Epidermal melanocyte (primary cell): Measurements from ENCODE around the gene KAZN.
A peak's percentile ranks its signal among the peaks of the same experiment; 100 is the strongest.

Source experiments
- DNase-seq: peaks from one replicate; pipeline ENCODE4 v3.0.0; 2011; ENCODE audit warnings: low spot score; ENCODE audit not compliant: insufficient read length

The KAZN gene

DNA sequence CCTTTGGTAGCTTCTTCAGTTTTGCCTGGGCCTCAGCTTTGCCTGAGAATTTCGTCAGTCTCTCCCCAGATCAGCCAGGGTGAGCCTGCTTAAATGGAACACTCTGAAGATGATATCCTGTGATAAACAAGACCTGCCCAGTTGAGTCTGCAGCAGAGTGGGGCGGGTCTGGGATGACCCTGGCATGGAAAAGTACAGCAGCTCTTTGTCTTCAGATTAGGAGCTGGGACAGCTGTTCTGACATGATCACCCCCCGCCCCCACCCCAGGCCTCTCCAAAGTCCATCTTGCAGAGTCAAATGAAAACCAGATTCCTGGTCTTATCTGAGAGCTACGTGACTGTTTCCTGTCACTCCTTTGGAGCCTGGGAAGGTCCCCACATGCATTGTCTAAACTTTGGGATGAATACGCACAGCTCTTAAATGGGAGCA, 552.9 kb downstream of the KAZN start:
- DNase-seq: no peak

DNA sequence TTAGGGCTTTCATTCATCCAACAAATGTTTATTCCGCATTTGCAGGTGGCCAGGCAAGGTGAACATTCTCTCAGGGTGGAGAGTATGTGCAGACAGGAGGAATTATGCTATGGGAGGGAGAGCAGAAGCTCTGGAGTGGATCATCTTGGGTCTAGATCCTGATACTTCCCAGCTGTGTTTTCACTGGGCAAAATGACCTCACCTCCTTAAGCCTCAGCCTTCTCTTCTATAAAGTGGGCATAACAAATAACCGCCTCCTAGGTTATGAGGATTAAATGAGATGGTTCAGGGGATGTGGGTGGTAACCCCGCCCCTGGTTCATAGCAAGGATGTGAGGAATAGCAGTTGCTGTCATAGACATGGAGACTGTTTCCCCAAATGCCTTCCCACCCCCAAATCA, 553.4 kb downstream of the KAZN start:
- DNase-seq: no peak

DNA sequence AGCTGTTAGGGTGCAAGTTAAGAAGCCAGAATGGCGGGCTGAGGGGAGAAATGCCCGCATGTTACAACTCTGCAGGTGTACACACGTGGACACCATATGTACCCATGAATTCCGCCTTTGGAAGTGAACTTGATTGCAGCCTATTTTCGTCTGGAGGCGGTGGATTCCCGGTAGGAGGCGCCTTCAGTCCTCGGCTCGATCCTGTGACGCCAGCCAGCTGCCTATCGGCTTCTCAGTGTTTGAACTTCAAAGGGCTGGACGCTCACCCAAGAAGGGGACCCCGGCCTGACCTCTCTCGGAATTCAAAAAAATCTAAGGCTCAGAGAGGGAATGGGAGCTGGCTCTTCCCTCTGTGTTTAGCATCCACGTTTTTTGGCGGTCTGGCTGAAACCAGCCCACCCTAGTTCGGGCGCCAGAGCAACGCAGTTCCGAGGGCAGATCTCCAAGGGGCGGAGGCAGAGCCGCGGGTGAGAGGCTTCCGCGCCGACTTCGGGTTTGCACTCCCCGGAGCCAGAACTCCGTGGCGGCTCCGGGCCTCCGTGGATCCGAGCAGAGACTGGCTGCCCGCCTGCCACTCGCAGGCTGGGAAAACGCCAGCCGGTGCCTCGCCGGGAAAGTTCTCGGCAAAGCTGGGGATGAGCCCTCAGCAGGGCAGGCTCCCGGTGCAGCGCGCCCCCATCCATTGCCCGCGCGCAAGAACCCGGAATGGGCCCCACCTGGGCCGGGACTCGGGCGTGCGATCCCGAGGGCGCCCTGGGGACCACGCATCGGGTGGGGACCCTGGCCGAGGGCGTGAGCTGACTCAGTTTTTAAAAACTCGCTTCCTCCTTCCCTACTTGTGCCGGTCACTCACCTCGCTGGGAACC, 554.1 kb downstream of the KAZN start:
- peak; percentile 80 for DNase-seq

DNA sequence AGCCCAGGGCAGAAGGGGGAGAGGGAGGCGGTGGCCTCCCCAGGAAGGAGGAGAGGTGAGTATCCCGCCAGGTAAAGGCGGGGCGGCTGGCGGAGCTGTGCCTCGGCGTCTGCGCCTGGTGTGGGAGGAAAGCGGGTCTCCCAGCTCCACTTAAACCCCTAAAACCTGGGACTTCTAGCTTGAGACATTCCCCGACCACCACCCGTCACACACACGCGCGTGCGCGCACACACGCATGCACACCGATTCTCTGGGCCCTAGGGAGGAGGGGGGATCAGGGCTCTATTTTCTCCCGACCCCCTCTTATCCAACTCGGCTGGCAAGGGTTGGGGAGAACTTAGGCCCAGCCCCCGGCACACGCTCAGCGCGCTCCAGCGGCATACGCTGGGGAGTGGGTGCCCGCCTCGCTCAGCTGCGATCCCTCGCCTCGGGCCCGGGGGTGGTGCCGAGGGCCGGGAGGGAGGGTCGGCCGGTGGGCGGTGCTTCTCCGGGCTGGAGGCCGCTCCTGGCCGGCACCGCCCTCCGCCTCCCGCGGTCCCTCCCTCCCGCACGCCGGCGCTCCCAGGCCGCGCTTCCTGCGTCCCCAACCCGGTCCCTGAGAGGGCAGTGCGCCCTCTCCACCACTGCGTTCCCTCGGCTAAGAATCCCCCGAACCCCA, 554.8 kb downstream of the KAZN start, which contains the start of gene TMEM51:
TMEM51 (plus strand) TSS at position 564 of the 658 bp plus-strand sequence. CDS start 61,341 bp downstream, outside the sequence.
- DNase-seq: no peak

DNA sequence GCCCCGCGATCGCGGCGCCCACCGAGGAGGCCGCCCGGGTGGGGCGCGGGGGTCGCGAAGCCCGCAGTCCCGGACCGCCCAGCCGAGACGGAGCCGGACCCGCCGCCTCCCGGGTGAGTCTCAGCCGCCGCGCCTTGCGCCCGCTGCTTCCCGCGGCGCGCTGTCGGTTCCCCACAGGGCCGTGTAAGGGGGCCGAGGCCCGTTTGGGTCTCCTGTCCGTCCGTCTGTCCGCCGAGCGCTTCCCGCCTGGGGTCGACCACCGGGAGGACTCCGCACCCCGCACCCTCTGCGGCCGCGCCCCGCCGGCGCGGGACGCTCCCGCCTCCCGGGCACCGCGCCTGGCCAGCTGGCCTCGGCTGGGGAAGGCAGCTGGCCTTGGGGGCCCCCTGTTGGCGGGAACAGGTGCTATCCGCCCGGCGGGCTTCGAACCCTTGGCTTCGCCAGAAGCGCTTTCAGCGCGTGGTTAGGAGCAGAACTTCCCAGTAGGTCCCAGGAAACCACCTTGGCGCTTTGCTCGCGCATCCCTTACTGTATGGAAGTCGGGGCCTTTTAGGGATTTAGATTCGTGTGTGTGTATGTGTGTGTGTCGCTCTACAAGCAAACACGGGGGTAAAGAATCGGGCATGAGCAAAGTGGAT, 555.5 kb downstream of the KAZN start:
- DNase-seq: peak; percentile 40

DNA sequence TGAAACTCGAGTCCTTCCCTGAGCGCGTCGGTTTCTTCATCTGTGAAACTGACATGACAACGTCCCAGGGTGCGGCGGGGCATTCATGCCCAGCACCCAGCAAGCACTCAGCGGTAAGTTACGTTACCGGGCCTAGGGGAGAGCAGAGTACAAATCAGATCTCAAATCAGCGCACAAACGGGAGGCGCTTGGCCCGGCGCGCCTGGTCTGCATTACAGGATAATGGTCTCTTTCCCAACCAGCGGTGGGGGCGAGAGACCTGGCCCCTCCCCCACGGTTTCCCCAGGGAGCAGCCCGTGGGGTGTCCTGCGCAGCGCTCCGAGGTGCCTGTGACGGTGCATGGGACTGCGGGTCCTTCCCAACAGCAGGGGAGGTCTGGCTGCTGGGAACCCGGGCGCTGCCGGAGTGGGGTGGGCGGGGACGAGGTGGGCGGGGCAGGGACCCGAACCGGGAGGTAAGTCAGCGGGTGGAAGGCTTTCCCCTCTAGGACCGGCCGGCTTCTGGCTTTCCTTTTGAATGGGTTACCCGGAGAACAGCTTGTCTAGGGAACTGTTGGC, 556.1 kb downstream of the KAZN start:
- no peak for DNase-seq

DNA sequence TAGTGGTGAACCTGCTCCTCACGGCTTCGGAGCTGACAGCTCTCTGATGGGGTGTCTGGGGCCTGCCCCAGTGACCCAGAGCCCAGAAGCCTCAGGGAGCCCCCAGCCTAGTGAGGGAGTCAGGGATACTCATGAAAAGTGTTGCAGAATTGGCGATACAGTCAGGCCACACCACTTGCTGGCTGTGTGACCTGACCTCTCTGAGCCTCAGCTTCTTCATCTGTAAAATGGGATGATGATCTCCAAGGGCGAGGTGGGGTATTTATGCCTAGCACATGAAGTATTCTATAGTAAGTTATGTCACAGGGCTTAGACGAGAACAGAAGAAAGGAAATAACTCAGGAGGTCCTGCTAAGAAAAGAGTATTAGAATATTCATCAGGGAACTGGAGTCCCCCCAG, 556.7 kb downstream of the KAZN start:
- DNase-seq: no peak

DNA sequence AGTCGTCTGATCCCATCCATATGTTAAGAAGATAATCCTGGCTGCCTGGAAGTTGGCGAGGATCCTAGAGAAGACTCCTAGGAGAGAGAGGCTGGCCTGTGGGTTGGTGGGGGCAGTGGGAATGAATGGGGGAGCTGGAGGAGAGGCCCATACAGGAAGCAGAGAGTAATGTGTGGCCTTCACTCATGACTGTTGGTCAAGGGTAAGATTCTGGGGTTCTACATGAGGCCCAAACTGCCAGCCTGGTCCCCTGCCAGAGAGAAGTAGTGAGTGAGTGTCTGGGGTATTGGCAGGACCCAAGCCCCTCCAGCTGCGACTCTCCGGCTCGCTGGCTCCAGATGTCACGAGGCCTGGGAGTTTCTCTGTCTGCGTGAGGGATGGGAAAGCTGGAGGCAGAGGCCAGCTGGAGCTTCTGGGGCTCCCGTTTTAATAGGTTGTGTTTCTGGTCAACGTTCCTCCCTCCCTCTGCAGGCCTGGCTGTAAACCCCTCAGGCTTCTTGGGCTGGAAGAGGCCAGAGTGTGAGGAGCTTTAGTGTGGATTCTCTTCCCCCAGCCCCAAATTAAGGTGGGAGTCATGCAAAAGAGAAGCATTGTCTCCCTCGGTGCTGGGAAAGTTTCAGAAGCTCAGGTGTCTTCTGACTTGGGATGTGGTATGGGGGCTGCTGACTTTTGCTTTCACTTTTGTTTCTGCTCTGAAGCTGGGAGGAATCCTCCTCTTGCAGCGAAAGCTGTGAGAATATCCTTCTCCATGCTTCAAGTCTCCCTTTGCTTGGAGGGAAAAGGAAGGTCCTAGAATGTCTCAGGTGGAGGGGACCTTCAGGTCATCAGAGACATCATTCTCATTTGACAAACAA, 557.6 kb downstream of the KAZN start:
- DNase-seq: no peak

DNA sequence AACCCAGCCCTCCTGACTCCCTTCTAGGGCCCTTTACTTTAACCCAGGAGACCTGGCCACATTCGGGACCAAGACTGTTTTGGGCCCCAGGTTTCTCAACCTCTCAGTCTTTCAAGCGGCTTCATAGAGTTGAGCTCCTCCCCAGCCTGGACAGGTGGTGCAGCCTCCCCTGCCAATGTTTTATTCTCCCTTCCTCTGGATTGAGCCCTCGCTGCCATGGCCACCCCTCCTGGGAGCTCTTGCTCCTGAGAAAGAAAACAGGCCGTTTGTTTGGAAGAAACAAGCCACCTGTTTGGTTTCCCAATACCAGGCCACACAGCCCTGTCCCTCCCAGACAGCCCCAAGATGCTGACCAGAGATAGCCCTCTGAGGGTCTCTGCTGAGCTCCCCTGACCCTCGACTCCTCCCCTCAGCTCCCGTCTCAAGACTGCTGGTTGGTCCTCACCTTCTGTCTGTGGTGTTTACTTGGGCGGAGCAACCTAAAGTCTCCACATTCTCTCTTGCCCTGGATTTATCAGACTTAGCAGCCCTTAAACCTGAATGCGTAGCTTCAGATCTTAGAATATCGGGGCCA, 558.4 kb downstream of the KAZN start:
- no peak for DNase-seq

DNA sequence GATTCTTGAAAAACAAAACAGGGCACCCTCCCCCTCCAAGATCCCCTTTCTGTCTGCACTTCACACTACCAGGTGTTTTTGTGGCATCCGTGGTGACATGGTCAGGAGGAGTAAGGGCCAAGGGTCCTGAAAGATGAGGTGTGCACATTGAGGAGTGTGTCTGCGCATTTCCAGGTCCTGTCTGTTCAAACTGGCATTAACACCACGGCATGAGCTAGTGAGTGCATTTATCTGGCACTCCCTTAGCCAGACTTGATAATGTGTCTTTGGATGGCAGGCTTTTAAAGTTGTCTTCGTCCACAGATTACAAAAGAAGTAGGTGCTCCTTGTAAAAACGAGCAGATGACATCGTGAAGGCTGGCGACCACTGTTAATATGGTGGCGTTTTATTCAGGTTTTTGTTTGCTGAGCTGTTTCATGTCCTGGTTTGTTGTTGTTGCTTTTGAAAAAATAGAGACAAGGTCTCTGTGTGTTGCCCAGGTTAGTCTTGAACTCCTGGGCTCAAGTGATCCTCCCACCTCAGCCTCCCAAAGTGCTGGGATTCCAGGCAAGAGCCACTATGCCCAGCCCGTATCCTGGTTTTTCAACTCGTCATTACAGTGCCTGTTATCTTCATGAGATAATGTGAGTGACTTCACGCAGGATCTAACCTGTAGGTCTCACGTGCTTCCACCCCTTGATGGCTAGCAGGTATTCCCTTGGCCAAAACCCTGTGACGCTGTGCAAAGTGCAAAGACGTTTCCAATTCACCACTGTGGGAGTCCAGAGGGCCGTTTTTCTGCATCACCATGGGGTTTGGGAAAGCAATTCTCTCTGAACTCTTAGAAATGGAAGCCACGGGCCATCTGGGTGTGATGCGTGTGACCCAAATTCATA, 559.3 kb downstream of the KAZN start:
- DNase-seq: no peak

DNA sequence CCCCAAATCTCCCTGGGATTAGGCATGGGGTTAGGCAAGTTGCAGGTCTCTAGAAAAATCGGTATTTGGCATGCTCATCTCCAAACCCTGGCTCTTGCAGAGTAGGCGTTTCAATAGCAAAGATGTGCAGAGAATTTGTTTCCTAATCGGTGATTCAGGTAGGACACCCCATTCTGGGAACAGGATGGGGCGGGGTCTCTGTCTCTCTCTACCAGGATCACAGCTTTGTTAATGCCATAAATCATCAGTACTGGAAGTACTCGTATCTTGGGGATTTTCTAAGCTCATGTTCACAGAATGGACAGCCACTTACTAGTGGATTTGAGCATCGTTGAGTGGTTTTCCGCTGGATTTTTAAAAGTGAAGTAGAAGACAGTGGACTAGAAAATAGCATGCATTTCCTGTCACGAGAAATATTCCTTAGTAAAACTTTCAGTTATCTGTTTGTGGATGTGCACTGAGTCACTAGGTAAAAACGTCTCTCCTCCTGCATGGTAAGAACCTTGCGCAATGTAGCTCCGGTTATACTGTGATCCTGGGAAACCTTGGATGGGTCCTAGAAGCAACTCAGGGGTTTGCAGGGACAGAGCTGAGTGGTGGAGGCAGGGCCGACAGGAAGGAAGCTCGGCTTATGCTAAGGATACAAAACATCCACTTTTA, 560.2 kb downstream of the KAZN start:
- DNase-seq: no peak

DNA sequence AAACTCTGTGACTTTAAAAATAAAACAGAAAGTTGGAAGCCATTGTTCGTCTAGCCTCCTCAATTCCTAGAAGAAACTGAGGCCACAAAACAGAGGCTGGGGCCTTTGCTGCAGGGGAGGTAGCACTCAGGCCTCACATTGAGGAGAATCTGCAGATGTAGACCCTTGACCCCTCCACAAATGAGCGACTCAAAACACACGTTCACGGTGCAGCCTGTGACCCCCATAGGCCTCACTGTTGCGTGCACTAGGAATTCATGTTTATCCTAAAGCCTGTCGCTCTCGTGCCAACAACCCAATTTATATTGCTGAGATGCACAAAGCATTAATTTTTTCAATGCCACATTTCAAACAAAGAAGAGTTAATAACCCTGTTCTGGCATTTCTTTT, 560.7 kb downstream of the KAZN start:
- no peak for DNase-seq

DNA sequence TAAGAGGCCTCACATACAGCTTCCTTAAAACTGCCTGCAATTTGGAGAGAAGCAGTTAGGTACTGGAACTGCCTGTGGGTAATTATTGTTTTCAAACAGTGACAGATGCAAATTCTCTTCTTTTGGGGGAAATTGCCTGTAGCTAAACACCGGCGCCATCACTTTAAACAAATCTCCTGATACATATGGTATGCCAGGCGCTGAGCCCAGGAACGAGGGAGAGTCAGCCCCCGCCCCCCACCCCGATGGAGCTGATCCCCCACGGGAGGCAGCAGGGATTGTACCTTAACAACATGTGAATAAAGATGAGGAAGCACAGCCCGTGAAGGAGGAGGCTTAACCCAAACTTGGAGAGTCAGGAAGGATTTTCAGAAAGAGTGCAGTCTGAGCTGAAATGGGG, 562.1 kb downstream of the KAZN start:
- DNase-seq: no peak

DNA sequence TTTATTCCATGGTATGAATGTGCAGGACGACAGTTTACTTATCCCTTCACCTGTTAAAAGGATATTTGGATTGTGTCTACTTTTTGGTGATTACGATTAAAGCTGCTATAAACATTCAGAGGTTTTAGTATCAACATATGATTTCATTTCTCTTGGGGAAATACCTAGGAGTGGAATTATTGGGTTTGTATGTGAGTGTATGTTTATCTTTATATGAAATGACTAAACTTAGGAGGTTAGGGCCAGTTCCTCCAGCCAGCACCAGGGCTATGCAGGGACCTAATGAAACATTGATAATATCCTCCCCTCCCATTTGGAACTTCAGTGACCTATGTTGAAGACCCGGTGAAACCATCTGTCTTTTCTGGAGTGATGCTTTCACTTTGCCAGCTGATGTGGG, 568.9 kb downstream of the KAZN start:
- DNase-seq: no peak
